Measurements from ENCODE around the gene TOP1.

DNA sequence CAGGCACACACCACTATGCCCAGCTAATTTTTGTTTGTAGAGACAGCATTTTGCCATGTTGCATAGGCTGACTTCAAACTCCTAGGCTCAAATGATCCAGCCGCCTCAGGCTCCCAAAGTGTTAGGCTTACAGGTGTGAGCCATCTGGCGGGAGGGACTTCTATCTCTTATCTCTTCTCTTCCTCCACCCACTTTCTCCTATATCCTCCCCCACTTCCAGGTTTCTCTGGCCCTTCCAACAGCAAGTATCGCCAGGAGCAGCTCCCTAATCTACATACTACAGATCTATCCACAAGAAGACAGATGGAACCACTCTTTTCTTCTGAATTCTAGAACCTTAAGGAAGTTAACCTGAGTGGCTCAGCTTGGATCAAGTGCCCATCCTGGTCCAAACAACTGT is 5.1 kb upstream of the TOP1 start:
- TF ChIP-seq, protein P1, sequence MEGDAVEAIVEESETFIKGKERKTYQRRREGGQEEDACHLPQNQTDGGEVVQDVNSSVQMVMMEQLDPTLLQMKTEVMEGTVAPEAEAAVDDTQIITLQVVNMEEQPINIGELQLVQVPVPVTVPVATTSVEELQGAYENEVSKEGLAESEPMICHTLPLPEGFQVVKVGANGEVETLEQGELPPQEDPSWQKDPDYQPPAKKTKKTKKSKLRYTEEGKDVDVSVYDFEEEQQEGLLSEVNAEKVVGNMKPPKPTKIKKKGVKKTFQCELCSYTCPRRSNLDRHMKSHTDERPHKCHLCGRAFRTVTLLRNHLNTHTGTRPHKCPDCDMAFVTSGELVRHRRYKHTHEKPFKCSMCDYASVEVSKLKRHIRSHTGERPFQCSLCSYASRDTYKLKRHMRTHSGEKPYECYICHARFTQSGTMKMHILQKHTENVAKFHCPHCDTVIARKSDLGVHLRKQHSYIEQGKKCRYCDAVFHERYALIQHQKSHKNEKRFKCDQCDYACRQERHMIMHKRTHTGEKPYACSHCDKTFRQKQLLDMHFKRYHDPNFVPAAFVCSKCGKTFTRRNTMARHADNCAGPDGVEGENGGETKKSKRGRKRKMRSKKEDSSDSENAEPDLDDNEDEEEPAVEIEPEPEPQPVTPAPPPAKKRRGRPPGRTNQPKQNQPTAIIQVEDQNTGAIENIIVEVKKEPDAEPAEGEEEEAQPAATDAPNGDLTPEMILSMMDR (IDR thresholded peaks at IDR 0.05), result no peak
- no peak for TF ChIP-seq POLR2A (IDR thresholded peaks at IDR 0.05)
